Mesendoderm (in vitro differentiated cells): ENCODE data around the gene TMEM235.

ENCODE experiments used
- DNase-seq: peaks from one replicate; pipeline ENCODE4 v3.0.0; 2013
- H2AK5ac ChIP-seq: 2 replicates; pipeline ENCODE4 v1.6.1; 2013; ENCODE audit warnings: low read length, inconsistent platforms
- H2BK120ac ChIP-seq: 2 replicates; pipeline ENCODE4 v1.6.1; 2013; ENCODE audit warnings: low read depth, mild to moderate bottlenecking, low read length, moderate library complexity, mixed read lengths
- H2BK15ac ChIP-seq: replicated peaks from 2 replicates; pipeline ENCODE4 v1.6.1; 2013; ENCODE audit warnings: low read depth, mild to moderate bottlenecking, moderate library complexity
- H2BK5ac ChIP-seq: 2 replicates; pipeline ENCODE4 v1.6.1; 2013; ENCODE audit warnings: low read length, inconsistent platforms
- H3K18ac ChIP-seq: 2 replicates; pipeline ENCODE4 v1.6.1; 2013; ENCODE audit warnings: mild to moderate bottlenecking, low read length, mixed read lengths
- H3K23ac ChIP-seq: one replicate; pipeline ENCODE4 v1.6.1; 2013; ENCODE audit warnings: low read length
- H3K27ac ChIP-seq: 2 replicates; pipeline ENCODE4 v1.5.1; 2013; ENCODE audit warnings: low read depth, mild to moderate bottlenecking, inconsistent platforms, low read length, moderate library complexity
- H3K27me3 ChIP-seq: 2 replicates; pipeline ENCODE4 v1.6.1; 2013; ENCODE audit warnings: low read length, control low read depth, mild to moderate bottlenecking, inconsistent platforms; ENCODE audit not compliant: insufficient read depth, poor library complexity
- H3K36me3 ChIP-seq: 2 replicates; pipeline ENCODE4 v1.6.1; 2013; ENCODE audit warnings: low read length, inconsistent platforms; ENCODE audit not compliant: control insufficient read depth, insufficient read depth
- H3K4ac ChIP-seq: one replicate; pipeline ENCODE4 v1.6.1; 2013; ENCODE audit warnings: low read depth, mild to moderate bottlenecking, low read length, moderate library complexity
- H3K4me1 ChIP-seq: 2 replicates; pipeline ENCODE4 v1.6.1; 2013; ENCODE audit warnings: low read depth, low read length, inconsistent platforms; ENCODE audit not compliant: control insufficient read depth
- H3K4me2 ChIP-seq: 2 replicates; pipeline ENCODE4 v1.6.1; 2013; ENCODE audit warnings: low read length
- H3K4me3 ChIP-seq: 2 replicates; pipeline ENCODE4 v1.5.1; 2013; ENCODE audit warnings: mild to moderate bottlenecking, low read length
- H3K56ac ChIP-seq: one replicate; pipeline ENCODE4 v1.6.1; 2013; ENCODE audit warnings: low read length
- H3K79me1 ChIP-seq: 2 replicates; pipeline ENCODE4 v1.6.1; 2013; ENCODE audit warnings: low read length, inconsistent platforms
- H3K79me2 ChIP-seq: 2 replicates; pipeline ENCODE4 v1.6.1; 2013; ENCODE audit warnings: mild to moderate bottlenecking, low read length; ENCODE audit not compliant: control insufficient read depth, insufficient read depth
- H3K9ac ChIP-seq: 2 replicates; pipeline ENCODE4 v1.6.1; 2013; ENCODE audit warnings: low read length, inconsistent platforms
- H4K5ac ChIP-seq: one replicate; pipeline ENCODE4 v1.6.1; 2013; ENCODE audit warnings: low read length
- H4K8ac ChIP-seq: one replicate; pipeline ENCODE4 v1.6.1; 2013; ENCODE audit warnings: low read depth, mild to moderate bottlenecking, control low read depth, low read length, moderate library complexity
- WGBS: extraction: QIAGEN DNeasy Blood & Tissue Kit; methylation state at CpG from one replicate; pipeline ENCODE4 v1.1.7; 2013; ENCODE audit warnings: low lambda C conversion rate, missing lambda C conversion rate; ENCODE audit not compliant: insufficient coverage; ENCODE audit errors: extremely low coverage; 5-methylcytosine and 5-hydroxymethylcytosine counted together

The TMEM235 gene

DNA sequence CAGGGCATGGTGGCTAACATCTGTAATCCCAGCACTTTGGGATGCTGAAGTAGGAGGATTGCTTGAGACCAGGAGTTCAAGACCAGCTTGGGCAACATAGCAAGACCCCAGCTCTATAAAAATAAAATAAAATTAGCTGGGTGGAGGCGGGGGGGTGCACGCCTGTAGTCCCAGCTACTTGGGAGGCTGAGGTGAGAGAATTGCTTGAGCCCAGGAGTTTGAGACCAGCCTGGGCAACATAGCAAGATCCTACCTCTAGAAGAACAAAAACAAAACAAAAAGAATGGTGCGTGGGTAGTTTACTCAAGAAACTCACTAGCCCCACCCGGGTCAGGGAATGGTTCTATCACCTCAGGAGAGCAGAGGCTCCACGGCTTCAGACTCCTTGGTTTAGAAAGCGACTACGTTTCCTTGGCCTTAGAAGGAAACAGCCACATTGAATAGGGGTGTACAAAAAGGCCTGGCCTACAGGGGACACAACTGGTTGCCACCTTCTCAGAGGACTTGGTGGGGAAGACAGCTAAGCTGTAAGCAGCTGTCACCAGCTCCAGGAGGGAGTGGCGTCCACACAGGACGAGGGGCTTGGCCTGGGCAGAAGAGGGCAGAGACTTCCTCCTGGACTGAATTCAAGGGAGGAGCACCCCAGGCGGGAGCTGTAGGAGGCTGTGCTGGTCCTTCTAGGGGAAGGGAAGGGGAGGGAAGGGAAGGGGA is 45.3 kb upstream of the TMEM235 start:
- H4K8ac ChIP-seq, result no peak overlapping the region
- peak overlapping the region; percentile 57 for H3K4me3 ChIP-seq
- H3K79me1 ChIP-seq, result peaks cover 18% of the 10 kb centered on the region
- no peak overlapping the region for H2BK15ac ChIP-seq
- no peak overlapping the region for H3K23ac ChIP-seq
- H3K27ac ChIP-seq, result no peak overlapping the region
- H3K4ac ChIP-seq, result peak overlapping the region; percentile 63
- peak overlapping the region; percentile 87 for H3K56ac ChIP-seq
- WGBS, result no CpG with 5 or more reads among the region's 10 CpGs
- H2BK5ac ChIP-seq, result no peak overlapping the region
- H3K9ac ChIP-seq, result peak overlapping the region; percentile 74
- H3K79me2 ChIP-seq, result peaks cover 31% of the 10 kb centered on the region
- peaks cover 7% of the 10 kb centered on the region for H3K36me3 ChIP-seq
- H3K4me1 ChIP-seq, result peaks cover 9% of the 10 kb centered on the region
- no peak overlapping the region for H2AK5ac ChIP-seq
- H4K5ac ChIP-seq, result no peak overlapping the region
- H3K4me2 ChIP-seq, result peak overlapping the region; percentile 84
- H2BK120ac ChIP-seq, result no peak overlapping the region
- DNase-seq, result peak; percentile 70
- peak overlapping the region; percentile 82 for H3K18ac ChIP-seq
- no peaks in the 10 kb centered on the region for H3K27me3 ChIP-seq

DNA sequence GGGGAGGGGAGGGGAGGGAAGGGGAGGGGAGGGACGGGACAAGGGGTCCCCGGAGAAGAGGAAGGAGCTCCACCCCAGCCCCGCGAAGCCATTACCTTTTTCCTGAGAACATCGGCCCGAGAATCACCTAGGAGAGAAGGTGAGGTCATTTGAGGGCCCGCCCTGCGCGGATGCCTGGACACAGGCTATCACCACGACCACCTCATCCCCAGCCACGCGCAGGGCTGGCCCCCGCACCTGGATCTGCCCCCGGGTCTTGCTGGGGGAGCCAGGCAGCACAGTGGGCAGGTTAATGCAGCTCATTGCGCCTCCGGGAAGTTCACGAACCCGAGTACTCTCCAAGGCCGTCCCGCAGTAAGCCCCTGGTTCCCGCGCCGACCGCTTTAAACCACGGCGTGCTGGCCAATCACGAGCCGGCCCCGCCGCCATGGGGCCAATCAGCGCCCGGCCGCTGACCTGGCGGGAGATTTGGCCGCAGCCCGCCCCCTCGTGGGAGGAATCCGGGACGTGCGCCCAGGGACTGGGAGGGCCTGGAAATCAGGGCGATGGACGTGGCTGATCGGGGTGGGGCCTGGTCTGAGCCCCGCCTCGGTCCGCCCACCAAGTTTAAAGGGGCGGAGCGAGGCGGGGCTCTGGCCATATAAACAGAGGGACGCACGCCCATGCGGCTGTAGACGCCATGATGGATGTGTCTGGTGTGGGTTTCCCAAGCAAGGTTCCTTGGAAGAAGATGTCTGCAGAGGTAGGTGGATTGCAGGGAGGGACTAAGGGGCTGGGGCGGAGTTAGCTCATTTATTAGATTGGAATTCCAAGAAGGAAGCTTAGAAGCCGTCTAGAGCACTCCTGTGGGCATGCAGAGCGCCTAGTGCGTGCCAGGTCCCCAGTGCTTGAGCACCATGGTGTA is 44.5 kb upstream of the TMEM235 start, which contains the start of the genes AFMID and TK1:
TSS of gene AFMID (plus strand) at position 671 of the 904 bp plus-strand sequence. CDS start at position 680, 9 bp downstream.
TSS of gene TK1 (minus strand) at position 361 of the 904 bp plus-strand sequence. CDS start at position 303, 58 bp downstream.
- H3K23ac ChIP-seq, result no peak within 1 kb of the TSS
- peaks cover 31% of the 10 kb centered on the region for H3K79me2 ChIP-seq
- peak within 1 kb of the TSS; percentile 84 for H3K4ac ChIP-seq
- peak within 1 kb of the TSS; percentile 82 for H3K18ac ChIP-seq
- peak within 1 kb of the TSS; percentile 84 for H3K4me2 ChIP-seq
- H3K9ac ChIP-seq, result peak within 1 kb of the TSS; percentile 74
- H2BK15ac ChIP-seq, result no peak within 1 kb of the TSS
- peaks cover 7% of the 10 kb centered on the region for H3K36me3 ChIP-seq
- peak within 1 kb of the TSS; percentile 62 for H3K27ac ChIP-seq
- peaks cover 9% of the 10 kb centered on the region for H3K4me1 ChIP-seq
- H3K56ac ChIP-seq, result peak within 1 kb of the TSS; percentile 87
- no peak within 1 kb of the TSS for H2AK5ac ChIP-seq
- WGBS, result no CpG with 5 or more reads among the region's 57 CpGs
- H2BK120ac ChIP-seq, result no peak within 1 kb of the TSS
- peak within 1 kb of the TSS; percentile 57 for H3K4me3 ChIP-seq
- H3K27me3 ChIP-seq, result no peaks in the 10 kb centered on the region
- H4K5ac ChIP-seq, result no peak within 1 kb of the TSS
- no peak within 1 kb of the TSS for H2BK5ac ChIP-seq
- H4K8ac ChIP-seq, result no peak within 1 kb of the TSS
- H3K79me1 ChIP-seq, result peaks cover 18% of the 10 kb centered on the region
- DNase-seq, result peak; percentile 99

DNA sequence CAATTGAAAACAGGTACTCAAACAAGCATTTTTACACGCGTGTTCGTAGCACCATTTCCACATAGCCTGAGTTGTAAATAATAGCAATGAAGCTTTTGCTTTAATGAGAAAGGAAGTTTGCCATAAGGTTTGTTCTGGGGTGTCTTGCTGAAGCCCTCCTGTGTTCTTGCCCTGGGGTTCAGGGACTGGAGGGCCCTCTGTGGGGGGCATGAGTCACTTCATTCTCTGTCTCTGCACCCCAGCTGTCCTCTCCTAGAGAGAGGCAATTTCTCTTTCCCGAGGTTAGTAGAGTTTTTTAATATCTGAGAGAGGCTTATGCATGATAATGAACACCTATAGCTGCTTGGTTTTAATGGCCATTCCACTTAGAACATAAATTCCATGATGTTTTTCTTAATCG is 34.7 kb upstream of the TMEM235 start:
- H3K4me2 ChIP-seq, result no peak overlapping the region
- H3K79me2 ChIP-seq, result no peaks in the 10 kb centered on the region
- H2BK15ac ChIP-seq, result no peak overlapping the region
- no peak overlapping the region for H2BK120ac ChIP-seq
- no peak for DNase-seq
- H3K23ac ChIP-seq, result no peak overlapping the region
- H2AK5ac ChIP-seq, result no peak overlapping the region
- H3K4me3 ChIP-seq, result no peak overlapping the region
- H3K4ac ChIP-seq, result no peak overlapping the region
- WGBS, result no CpG with 5 or more reads among the region's 5 CpGs
- peaks cover 4% of the 10 kb centered on the region for H3K79me1 ChIP-seq
- H3K27me3 ChIP-seq, result no peaks in the 10 kb centered on the region
- no peak overlapping the region for H2BK5ac ChIP-seq
- H4K5ac ChIP-seq, result no peak overlapping the region
- no peak overlapping the region for H3K18ac ChIP-seq
- peaks cover 8% of the 10 kb centered on the region for H3K4me1 ChIP-seq
- H3K9ac ChIP-seq, result no peak overlapping the region
- H3K36me3 ChIP-seq, result no peaks in the 10 kb centered on the region
- H3K27ac ChIP-seq, result no peak overlapping the region
- H4K8ac ChIP-seq, result no peak overlapping the region
- no peak overlapping the region for H3K56ac ChIP-seq

DNA sequence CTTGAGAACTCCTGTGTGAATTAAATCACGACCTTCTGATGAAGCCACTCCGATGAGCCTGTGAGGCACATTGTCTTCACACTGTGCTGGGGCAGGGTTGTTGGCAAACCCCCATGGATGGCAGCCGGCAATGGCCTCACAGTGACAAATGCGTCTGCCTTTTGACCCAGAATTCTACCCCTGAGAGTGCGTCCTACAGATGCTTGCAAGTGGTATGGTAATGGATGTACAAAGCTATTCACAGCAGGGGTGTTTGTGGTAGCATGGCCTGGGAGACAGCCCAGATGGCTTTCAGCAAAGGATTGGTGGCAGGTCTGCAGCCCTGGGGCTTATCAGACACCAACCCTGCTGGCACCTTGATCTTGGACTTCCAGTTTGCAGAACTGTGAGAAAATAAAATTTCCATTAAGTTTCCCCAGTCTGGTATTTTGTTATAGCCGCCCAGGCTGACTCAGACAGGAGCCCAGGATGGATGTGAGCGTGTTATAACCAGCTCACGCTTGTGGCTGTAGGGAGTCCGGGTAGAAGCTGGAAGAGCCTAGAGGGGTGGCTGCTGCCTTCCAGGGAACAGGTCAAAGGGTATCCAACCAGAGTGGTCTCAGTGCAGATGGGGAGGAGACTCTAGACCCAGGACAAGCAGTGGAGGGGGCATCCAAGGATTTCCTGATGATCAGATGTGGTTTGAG is 34.1 kb upstream of the TMEM235 start:
- H3K27me3 ChIP-seq, result no peaks in the 10 kb centered on the region
- peaks cover 8% of the 10 kb centered on the region for H3K4me1 ChIP-seq
- no peak overlapping the region for H2BK5ac ChIP-seq
- no peak overlapping the region for H2BK120ac ChIP-seq
- no peak overlapping the region for H2AK5ac ChIP-seq
- peak overlapping the region; percentile 2 for H3K27ac ChIP-seq
- H2BK15ac ChIP-seq, result no peak overlapping the region
- peak; percentile 76 for DNase-seq
- H3K4me2 ChIP-seq, result no peak overlapping the region
- H4K5ac ChIP-seq, result no peak overlapping the region
- peaks cover 4% of the 10 kb centered on the region for H3K79me1 ChIP-seq
- no peak overlapping the region for H3K56ac ChIP-seq
- no peaks in the 10 kb centered on the region for H3K36me3 ChIP-seq
- H3K23ac ChIP-seq, result no peak overlapping the region
- H3K9ac ChIP-seq, result no peak overlapping the region
- H3K4ac ChIP-seq, result no peak overlapping the region
- H3K18ac ChIP-seq, result no peak overlapping the region
- H4K8ac ChIP-seq, result no peak overlapping the region
- no peak overlapping the region for H3K4me3 ChIP-seq
- no peaks in the 10 kb centered on the region for H3K79me2 ChIP-seq
- WGBS, result no CpG with 5 or more reads among the region's 9 CpGs

DNA sequence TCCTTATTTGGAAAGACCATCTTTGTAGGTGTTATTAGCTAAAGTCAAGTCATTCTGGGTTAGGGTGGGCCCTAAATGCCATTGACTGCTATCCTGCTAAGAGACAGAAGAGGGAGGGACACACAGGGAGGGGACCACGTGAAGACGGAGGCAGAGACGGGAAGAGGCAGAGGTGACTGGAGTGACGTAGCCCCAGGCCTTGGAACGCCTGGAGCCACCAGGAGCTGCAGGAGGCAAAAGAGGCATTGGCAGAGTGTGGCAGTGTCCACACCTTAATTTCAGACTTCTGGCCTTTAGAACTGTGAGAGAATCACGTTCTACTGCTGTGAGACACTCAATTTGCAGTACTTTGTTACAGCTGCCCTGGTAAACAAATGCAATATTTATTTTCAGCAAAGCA is 31.0 kb upstream of the TMEM235 start:
- Histone ChIP-seq H3K27ac (no peak overlapping the region), H3K56ac (peak overlapping the region; percentile 15)

More for the DNA sequence above, 31.0 kb upstream of the TMEM235 start:
- Histone ChIP-seq H3K79me1 (peaks cover 4% of the 10 kb centered on the region), H2BK15ac (no peak overlapping the region), H3K4me3 (no peak overlapping the region), H4K8ac (no peak overlapping the region), H3K36me3 (no peaks in the 10 kb centered on the region), H2BK120ac (no peak overlapping the region), H2BK5ac (no peak overlapping the region), H3K27me3 (no peaks in the 10 kb centered on the region), H3K79me2 (no peaks in the 10 kb centered on the region), H2AK5ac (no peak overlapping the region), H3K9ac (no peak overlapping the region), H3K4me2 (no peak overlapping the region), H3K4ac (no peak overlapping the region), H3K18ac (no peak overlapping the region), H3K23ac (no peak overlapping the region), H3K4me1 (peaks cover 8% of the 10 kb centered on the region), H4K5ac (no peak overlapping the region)
- no CpG with 5 or more reads among the region's 6 CpGs for WGBS
- DNase-seq, result no peak
